Left ventricle myocardium inferior (tissue), 1 donor: ENCODE measurements around the gene ATP1A1. TPM values are rescaled to one million over a fixed set of nuclear protein-coding genes. Genes with fewer than 3 reads are reported as not detected.

Source experiments
- DNase-seq: peaks from one replicate; pipeline ENCODE4 v3.0.0-alpha.2; 2020
- H3K27ac ChIP-seq: fragments of 200-600 bp; replicated peaks from 2 replicates; pipeline ENCODE4 v1.8.0; 2021
- H3K27me3 ChIP-seq: fragments of 200-600 bp; 2 replicates; pipeline ENCODE4 v1.8.0; 2021; ENCODE audit warnings: low read depth
- H3K36me3 ChIP-seq: fragments of 200-600 bp; 2 replicates; pipeline ENCODE4 v1.8.0; 2021
- H3K4me1 ChIP-seq: fragments of 200-600 bp; 2 replicates; pipeline ENCODE4 v1.8.0; 2021
- H3K4me3 ChIP-seq: fragments of 200-600 bp; 2 replicates; pipeline ENCODE4 v1.8.0; 2021; ENCODE audit warnings: mild to moderate bottlenecking, moderate library complexity
- H3K9me3 ChIP-seq: fragments of 200-600 bp; replicated peaks from 2 replicates; pipeline ENCODE4 v1.8.0; 2021
- CTCF ChIP-seq: fragments of 200-600 bp; IDR thresholded peaks from 2 replicates; pipeline ENCODE4 v1.8.0; 2021; ENCODE audit warnings: antibody characterized with exemption, mild to moderate bottlenecking, borderline replicate concordance
- intact Hi-C: fragments of 100-400 bp; cut with micrococcal nuclease; formaldehyde crosslinking; loops from one replicate; pipeline ENCODE4 v1.11.0; 2022
- total RNA-seq: library from RNA; stranded (reverse); fragmentation: NEBNext Ultra II Directional; extraction: Animal tissue kit (Norgen Biotek cat#: 25700); gene quantifications from one replicate; pipeline ENCODE4 v1.2.1, GENCODE V29; 2021
- donor health status: DM: no; HTN: yes; CAD: no; lungs with severe emphysema.

ATP1A1 gene
- total RNA-seq, 1 donor from 2014 or later, result 230 TPM

DNA sequence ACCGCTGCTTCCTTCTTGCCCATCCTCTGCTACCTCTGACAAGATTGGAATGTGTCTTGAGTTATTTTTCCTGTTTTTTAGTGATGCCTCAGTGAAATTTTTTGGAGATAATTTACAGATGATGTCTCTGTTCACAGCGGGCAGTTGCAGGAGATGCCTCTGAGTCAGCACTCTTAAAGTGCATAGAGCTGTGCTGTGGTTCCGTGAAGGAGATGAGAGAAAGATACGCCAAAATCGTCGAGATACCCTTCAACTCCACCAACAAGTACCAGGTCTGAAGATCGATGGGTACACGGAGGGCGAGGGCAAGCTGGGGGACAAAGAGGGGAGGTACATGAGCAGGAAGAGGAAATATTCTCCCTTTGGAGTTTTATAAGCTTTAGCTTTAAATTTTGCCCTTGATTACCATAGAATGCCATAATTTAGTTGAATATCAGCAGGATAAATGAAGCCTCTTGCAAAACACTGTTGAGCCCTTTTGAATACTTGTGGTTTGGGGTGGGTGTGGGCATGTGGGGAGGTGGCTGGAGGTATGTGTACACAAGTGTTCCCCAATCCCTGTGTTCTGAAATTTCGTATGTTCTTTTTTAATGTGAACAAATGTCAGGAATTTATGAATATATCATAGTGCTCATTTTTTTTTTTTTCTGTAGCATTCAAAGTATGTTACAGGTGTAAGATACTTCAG lies 19.8 kb downstream of the ATP1A1 start:
- H3K4me3 ChIP-seq, result no peak overlapping the region
- H3K27ac ChIP-seq, result no peak overlapping the region
- TF ChIP-seq CTCF, result no peak
- H3K36me3 ChIP-seq, result peaks cover 100% of the 10 kb centered on the region
- intact Hi-C loops, result no loop called here
- H3K27me3 ChIP-seq, result no peaks in the 10 kb centered on the region
- H3K4me1 ChIP-seq, result peaks cover 41% of the 10 kb centered on the region
- H3K9me3 ChIP-seq, result no peaks in the 10 kb centered on the region
- DNase-seq, result no peak

DNA sequence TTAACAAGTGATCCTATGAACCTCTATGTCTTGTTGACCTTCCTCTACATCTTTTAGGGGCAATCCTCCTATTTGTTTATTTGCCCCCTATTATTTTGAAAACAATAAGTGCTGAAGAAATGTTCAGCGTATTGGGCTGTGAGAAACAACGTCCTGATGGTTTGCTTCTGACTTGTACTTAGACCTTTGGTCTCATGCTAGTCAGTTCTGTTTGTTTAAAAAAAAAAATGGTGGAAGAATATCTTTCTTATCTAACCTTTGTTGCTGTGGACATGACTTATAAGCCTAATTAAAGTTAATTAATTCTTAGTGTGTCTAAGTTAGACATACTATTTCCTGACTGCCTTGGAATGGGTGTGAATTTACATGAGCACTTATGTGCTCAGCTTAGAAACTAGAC lies 20.7 kb downstream of the ATP1A1 start:
- H3K27ac ChIP-seq, result no peak overlapping the region
- TF ChIP-seq CTCF, result no peak
- no peaks in the 10 kb centered on the region for H3K27me3 ChIP-seq
- H3K9me3 ChIP-seq, result no peaks in the 10 kb centered on the region
- no peak for DNase-seq
- intact Hi-C loops, result no loop called here
- peaks cover 40% of the 10 kb centered on the region for H3K4me1 ChIP-seq
- H3K4me3 ChIP-seq, result no peak overlapping the region
- H3K36me3 ChIP-seq, result peaks cover 100% of the 10 kb centered on the region

GRCh38 chr1:116394270-116394669 lies 21.2 kb downstream of the ATP1A1 start:
- no peak for TF ChIP-seq CTCF
- Histone ChIP-seq H3K27ac (no peak overlapping the region), H3K4me1 (peaks cover 35% of the 10 kb centered on the region), H3K27me3 (no peaks in the 10 kb centered on the region), H3K9me3 (no peaks in the 10 kb centered on the region), H3K4me3 (no peak overlapping the region), H3K36me3 (peaks cover 100% of the 10 kb centered on the region)
- intact Hi-C loops, result no loop called here
- no peak for DNase-seq

- TF ChIP-seq CTCF, result no peak
- H3K27ac ChIP-seq, result peak overlapping the region; percentile 13
These were observed 23.7 kb downstream of the ATP1A1 start for GRCh38 chr1:116396769-116397168.

DNA sequence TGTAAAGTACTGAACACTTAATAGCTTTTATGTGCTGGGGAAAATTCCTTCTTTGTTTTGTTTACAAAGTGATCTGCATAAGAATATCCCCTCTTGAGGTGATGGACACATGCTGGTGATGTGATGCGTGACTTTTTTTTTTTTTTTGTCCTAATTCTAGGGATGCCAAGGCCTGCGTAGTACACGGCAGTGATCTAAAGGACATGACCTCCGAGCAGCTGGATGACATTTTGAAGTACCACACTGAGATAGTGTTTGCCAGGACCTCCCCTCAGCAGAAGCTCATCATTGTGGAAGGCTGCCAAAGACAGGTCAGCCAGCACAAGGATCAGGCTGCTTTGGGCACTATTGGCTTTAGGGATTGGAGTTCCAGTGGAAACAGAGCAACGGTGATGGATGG lies 24.7 kb downstream of the ATP1A1 start:
- no peak for DNase-seq

More at GRCh38 chr1:116396769-116397168, 23.7 kb downstream of the ATP1A1 start:
- Histone ChIP-seq H3K4me3 (no peak overlapping the region), H3K36me3 (peaks cover 100% of the 10 kb centered on the region), H3K4me1 (peaks cover 26% of the 10 kb centered on the region), H3K27me3 (no peaks in the 10 kb centered on the region), H3K9me3 (no peaks in the 10 kb centered on the region)
- DNase-seq, result no peak
- intact Hi-C loops, result no loop called here

More for the DNA sequence above, 24.7 kb downstream of the ATP1A1 start:
- Histone ChIP-seq H3K27me3 (no peaks in the 10 kb centered on the region), H3K4me1 (peaks cover 30% of the 10 kb centered on the region), H3K27ac (peak overlapping the region; percentile 13), H3K36me3 (peaks cover 100% of the 10 kb centered on the region), H3K4me3 (no peak overlapping the region), H3K9me3 (no peaks in the 10 kb centered on the region)
- intact Hi-C loops, result no loop called here
- TF ChIP-seq CTCF, result no peak
